Activated CD4-positive, alpha-beta T cell treated with anti-CD3 and anti-CD28 coated beads, Interleukin-2, amount 50 U/mL, for 48 hours (primary cell): Measurements from ENCODE around the gene RAP1A.
"Not testable (repeated sequence)": the region's sequence is repeated elsewhere in the genome, so short reads cannot be mapped to it uniquely, and the experiment has no call there.

Experiments
- DNase-seq, 2 experiments: peaks; one replicate each; pipeline ENCODE4 v3.0.0-alpha.2; 2020

The RAP1A gene

GRCh38 chr1:111599781-111600693, 19.6 kb upstream of the RAP1A start:
- no peak for DNase-seq

GRCh38 chr1:111600886-111601386, 18.7 kb upstream of the RAP1A start:
- DNase-seq, result peak in 1 of 2 experiments; percentile 54

- no peak for DNase-seq
Measured at GRCh38 chr1:111602302-111602701, 17.3 kb upstream of the RAP1A start.

- peak; percentile 64 to 72 for DNase-seq
Measured at GRCh38 chr1:111602974-111603373, 16.6 kb upstream of the RAP1A start.

- peak; percentile 72 to 81 for DNase-seq
Measured at GRCh38 chr1:111603979-111604378, 15.6 kb upstream of the RAP1A start.

GRCh38 chr1:111604931-111605330, 14.7 kb upstream of the RAP1A start:
- DNase-seq, result no peak

GRCh38 chr1:111605576-111605975, 14.0 kb upstream of the RAP1A start:
- DNase-seq, result no peak

- DNase-seq, result not testable (repeated sequence)
Measured at GRCh38 chr1:111606457-111607215, 13.0 kb upstream of the RAP1A start.

GRCh38 chr1:111608528-111608927, 11.1 kb upstream of the RAP1A start:
- not testable (repeated sequence) for DNase-seq

GRCh38 chr1:111611986-111612385, 7.6 kb upstream of the RAP1A start:
- DNase-seq, result no peak

GRCh38 chr1:111615870-111616715, 3.5 kb upstream of the RAP1A start:
- peak in 1 of 2 experiments; percentile 60 for DNase-seq

GRCh38 chr1:111618081-111618480, 1.5 kb upstream of the RAP1A start:
- no peak for DNase-seq

- no peak for DNase-seq
Measured at GRCh38 chr1:111618961-111619634, 491 bp upstream of the RAP1A start.

GRCh38 chr1:111620441-111620971, 917 bp downstream of the RAP1A start:
- DNase-seq, result no peak

- DNase-seq, result no peak
Measured at GRCh38 chr1:111621050-111621449, 1.5 kb downstream of the RAP1A start.

- DNase-seq, result no peak
Measured at GRCh38 chr1:111622166-111622565, 2.6 kb downstream of the RAP1A start.

GRCh38 chr1:111624382-111624781, 4.8 kb downstream of the RAP1A start:
- DNase-seq, result no peak

- DNase-seq, result no peak
Measured at GRCh38 chr1:111625276-111625675, 5.7 kb downstream of the RAP1A start.

- no peak for DNase-seq
Measured at GRCh38 chr1:111628153-111628552, 8.6 kb downstream of the RAP1A start.

GRCh38 chr1:111629190-111629954, 9.8 kb downstream of the RAP1A start:
- DNase-seq, result no peak

- DNase-seq, result no peak
Measured at GRCh38 chr1:111630567-111630966, 11.0 kb downstream of the RAP1A start.
